ENCODE data around the gene ADAMTS14.

The ADAMTS14 gene

GRCh38 chr10:70726909-70727495 lies 54.7 kb downstream of the ADAMTS14 start:
- no peak for TF ChIP-seq ZNF8 (CRISPR knock-in tag; IDR thresholded peaks at IDR 0.05)
- no peak for TF ChIP-seq GLIS3 (CRISPR knock-in tag; IDR thresholded peaks at IDR 0.05)
- ATAC-seq = no peak

DNA sequence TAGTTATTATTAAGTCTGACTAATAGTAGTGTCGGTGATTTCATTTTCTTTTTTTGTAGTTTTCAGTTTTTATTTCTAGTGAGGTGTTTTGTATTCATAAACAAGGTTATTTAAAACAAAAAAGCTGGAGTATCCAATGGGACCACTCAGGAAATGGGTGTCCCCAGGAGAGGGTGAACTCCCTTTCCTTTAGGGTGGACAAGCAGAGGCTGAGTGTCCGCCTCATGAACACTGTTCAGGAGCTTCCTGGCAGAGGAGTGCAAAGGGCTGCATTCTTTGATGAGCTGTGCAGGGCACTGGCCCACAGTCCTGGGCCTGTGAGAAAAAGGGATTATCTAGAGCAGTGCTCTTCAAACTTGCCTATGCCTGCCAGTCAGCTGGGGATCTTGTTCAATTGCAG lies 56.0 kb downstream of the ADAMTS14 start:
- ATAC-seq = no peak

DNA sequence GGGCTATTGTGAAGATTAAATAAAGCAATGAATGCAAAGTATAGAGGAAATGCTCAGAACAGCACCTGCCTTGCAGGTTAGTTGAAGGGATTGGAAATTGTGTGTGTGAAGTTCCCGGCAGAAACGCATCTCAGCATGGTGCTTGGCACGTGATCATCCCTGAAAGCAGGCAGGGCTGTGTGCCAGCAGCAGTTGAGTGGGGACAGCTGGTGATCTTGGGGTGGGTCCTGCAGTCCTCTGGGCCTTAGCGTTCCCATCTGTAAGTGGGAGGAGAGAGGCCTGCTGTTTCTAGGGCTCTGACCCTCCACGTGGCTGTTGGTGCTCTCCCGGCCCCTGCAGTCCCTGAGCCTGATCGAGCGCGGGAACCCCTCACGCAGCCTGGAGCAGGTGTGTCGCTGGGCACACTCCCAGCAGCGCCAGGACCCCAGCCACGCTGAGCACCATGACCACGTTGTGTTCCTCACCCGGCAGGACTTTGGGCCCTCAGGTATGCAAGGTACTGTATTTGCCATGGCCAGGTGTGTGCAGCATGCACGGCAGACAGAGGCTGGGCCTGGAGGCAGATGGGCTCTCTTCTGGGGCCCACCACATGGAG lies 57.6 kb downstream of the ADAMTS14 start:
- ATAC-seq = no peak
- TF ChIP-seq PPARA (CRISPR knock-in tag; IDR thresholded peaks at IDR 0.05; ENCODE audit: borderline replicate concordance) (no peak), ISL1 (CRISPR knock-in tag; IDR thresholded peaks at IDR 0.05) (no peak)

More for the DNA sequence above, 56.0 kb downstream of the ADAMTS14 start:
- no peak for TF ChIP-seq RARB (CRISPR knock-in tag; IDR thresholded peaks at IDR 0.05)

DNA sequence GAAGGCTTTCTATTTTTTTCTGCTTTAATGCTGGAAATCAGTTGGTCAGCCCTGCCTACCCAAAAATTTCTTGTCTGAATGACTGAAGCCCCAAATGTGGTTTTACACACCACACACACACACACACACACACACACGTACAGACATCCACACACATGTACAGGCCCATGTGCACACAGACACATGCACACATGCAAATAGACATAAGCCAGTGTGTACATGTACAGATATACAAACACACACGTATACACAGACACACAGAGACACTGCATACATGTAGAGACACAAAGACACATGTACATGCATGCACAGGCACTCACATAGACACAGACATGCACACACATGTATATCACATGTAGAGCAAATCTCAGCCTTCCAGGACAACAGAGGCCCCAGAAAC lies 58.6 kb downstream of the ADAMTS14 start:
- no peak for TF ChIP-seq ZC3H10 (CRISPR knock-in tag; IDR thresholded peaks at IDR 0.05)
- TF ChIP-seq, protein P1, sequence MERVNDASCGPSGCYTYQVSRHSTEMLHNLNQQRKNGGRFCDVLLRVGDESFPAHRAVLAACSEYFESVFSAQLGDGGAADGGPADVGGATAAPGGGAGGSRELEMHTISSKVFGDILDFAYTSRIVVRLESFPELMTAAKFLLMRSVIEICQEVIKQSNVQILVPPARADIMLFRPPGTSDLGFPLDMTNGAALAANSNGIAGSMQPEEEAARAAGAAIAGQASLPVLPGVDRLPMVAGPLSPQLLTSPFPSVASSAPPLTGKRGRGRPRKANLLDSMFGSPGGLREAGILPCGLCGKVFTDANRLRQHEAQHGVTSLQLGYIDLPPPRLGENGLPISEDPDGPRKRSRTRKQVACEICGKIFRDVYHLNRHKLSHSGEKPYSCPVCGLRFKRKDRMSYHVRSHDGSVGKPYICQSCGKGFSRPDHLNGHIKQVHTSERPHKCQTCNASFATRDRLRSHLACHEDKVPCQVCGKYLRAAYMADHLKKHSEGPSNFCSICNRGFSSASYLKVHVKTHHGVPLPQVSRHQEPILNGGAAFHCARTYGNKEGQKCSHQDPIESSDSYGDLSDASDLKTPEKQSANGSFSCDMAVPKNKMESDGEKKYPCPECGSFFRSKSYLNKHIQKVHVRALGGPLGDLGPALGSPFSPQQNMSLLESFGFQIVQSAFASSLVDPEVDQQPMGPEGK (CRISPR knock-in tag; IDR thresholded peaks at IDR 0.05; ENCODE audit: borderline replicate concordance) = no peak
- ATAC-seq = no peak

DNA sequence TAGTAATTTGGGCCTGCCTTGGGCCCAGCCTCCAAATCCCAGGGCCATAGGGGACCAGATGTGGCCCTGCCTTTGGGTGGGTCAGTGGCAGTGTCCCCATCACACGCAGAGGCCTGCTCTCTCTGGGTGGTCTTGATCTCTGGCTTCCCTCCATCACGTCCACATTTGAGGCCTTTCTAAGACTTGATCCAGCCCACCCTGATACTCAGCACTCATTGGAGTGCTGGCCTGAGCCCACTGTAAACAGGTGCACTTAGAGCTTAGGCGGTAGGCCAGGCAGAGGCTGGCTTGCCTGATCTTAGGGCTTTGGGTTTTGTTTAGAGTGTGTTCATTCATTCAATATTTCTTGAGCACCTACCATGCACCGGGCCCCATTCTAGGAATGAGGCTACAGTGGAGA lies 60.3 kb downstream of the ADAMTS14 start:
- TF ChIP-seq, protein P2, sequence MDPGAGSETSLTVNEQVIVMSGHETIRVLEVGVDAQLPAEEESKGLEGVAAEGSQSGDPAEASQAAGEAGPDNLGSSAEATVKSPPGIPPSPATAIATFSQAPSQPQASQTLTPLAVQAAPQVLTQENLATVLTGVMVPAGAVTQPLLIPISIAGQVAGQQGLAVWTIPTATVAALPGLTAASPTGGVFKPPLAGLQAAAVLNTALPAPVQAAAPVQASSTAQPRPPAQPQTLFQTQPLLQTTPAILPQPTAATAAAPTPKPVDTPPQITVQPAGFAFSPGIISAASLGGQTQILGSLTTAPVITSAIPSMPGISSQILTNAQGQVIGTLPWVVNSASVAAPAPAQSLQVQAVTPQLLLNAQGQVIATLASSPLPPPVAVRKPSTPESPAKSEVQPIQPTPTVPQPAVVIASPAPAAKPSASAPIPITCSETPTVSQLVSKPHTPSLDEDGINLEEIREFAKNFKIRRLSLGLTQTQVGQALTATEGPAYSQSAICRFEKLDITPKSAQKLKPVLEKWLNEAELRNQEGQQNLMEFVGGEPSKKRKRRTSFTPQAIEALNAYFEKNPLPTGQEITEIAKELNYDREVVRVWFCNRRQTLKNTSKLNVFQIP (CRISPR knock-in tag; IDR thresholded peaks at IDR 0.05; ENCODE audit: borderline replicate concordance, low read depth) = no peak
- TF ChIP-seq ZC3H10 (CRISPR knock-in tag; IDR thresholded peaks at IDR 0.05) (no peak), ISL1 (CRISPR knock-in tag; IDR thresholded peaks at IDR 0.05) (no peak), BACH2 (CRISPR knock-in tag; IDR thresholded peaks at IDR 0.05; ENCODE audit: borderline replicate concordance) (no peak), SNAI2 (CRISPR knock-in tag; IDR thresholded peaks at IDR 0.05) (no peak), OSR1 (CRISPR knock-in tag; IDR thresholded peaks at IDR 0.05) (no peak)
- ATAC-seq = no peak

DNA sequence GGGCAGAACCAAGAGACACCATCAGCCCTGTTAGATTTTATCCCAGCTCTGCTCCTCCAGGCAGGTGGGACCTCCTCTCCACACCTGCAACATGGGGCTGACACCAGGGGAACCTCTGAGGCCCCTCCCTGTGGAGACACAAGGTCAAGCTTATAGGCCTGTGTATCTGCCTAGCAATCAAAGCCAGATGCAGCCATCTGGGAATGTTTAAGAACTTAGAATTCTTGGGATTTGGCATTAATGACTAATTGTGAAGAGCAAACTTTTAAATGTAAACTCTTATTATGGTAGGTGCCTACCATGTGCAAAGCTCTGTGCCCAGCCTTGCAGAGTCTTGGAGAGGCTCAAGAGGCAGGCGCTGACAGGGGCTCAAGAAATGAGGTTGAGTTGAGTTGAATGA lies 60.7 kb downstream of the ADAMTS14 start:
- TF ChIP-seq, protein P3, sequence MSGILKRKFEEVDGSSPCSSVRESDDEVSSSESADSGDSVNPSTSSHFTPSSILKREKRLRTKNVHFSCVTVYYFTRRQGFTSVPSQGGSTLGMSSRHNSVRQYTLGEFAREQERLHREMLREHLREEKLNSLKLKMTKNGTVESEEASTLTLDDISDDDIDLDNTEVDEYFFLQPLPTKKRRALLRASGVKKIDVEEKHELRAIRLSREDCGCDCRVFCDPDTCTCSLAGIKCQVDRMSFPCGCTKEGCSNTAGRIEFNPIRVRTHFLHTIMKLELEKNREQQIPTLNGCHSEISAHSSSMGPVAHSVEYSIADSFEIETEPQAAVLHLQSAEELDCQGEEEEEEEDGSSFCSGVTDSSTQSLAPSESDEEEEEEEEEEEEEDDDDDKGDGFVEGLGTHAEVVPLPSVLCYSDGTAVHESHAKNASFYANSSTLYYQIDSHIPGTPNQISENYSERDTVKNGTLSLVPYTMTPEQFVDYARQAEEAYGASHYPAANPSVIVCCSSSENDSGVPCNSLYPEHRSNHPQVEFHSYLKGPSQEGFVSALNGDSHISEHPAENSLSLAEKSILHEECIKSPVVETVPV (CRISPR knock-in tag; IDR thresholded peaks at IDR 0.05) = no peak
- TF ChIP-seq, protein P1 (CRISPR knock-in tag; IDR thresholded peaks at IDR 0.05; ENCODE audit: borderline replicate concordance) = no peak
- TF ChIP-seq TOX (CRISPR knock-in tag; IDR thresholded peaks at IDR 0.05; ENCODE audit: borderline replicate concordance) = no peak
- TF ChIP-seq GLIS3 (CRISPR knock-in tag; IDR thresholded peaks at IDR 0.05) = no peak
- TF ChIP-seq ZNF8 (CRISPR knock-in tag; IDR thresholded peaks at IDR 0.05) = no peak
- TF ChIP-seq PPARA (CRISPR knock-in tag; IDR thresholded peaks at IDR 0.05; ENCODE audit: borderline replicate concordance) = no peak
- TF ChIP-seq, protein P4, sequence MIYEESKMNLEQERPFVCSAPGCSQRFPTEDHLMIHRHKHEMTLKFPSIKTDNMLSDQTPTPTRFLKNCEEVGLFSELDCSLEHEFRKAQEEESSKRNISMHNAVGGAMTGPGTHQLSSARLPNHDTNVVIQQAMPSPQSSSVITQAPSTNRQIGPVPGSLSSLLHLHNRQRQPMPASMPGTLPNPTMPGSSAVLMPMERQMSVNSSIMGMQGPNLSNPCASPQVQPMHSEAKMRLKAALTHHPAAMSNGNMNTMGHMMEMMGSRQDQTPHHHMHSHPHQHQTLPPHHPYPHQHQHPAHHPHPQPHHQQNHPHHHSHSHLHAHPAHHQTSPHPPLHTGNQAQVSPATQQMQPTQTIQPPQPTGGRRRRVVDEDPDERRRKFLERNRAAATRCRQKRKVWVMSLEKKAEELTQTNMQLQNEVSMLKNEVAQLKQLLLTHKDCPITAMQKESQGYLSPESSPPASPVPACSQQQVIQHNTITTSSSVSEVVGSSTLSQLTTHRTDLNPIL (CRISPR knock-in tag; IDR thresholded peaks at IDR 0.05; ENCODE audit: low read depth) = no peak
- TF ChIP-seq SNAI2 (CRISPR knock-in tag; IDR thresholded peaks at IDR 0.05) = no peak
- no peak for TF ChIP-seq BACH2 (CRISPR knock-in tag; IDR thresholded peaks at IDR 0.05; ENCODE audit: borderline replicate concordance)
- TF ChIP-seq, protein P5, sequence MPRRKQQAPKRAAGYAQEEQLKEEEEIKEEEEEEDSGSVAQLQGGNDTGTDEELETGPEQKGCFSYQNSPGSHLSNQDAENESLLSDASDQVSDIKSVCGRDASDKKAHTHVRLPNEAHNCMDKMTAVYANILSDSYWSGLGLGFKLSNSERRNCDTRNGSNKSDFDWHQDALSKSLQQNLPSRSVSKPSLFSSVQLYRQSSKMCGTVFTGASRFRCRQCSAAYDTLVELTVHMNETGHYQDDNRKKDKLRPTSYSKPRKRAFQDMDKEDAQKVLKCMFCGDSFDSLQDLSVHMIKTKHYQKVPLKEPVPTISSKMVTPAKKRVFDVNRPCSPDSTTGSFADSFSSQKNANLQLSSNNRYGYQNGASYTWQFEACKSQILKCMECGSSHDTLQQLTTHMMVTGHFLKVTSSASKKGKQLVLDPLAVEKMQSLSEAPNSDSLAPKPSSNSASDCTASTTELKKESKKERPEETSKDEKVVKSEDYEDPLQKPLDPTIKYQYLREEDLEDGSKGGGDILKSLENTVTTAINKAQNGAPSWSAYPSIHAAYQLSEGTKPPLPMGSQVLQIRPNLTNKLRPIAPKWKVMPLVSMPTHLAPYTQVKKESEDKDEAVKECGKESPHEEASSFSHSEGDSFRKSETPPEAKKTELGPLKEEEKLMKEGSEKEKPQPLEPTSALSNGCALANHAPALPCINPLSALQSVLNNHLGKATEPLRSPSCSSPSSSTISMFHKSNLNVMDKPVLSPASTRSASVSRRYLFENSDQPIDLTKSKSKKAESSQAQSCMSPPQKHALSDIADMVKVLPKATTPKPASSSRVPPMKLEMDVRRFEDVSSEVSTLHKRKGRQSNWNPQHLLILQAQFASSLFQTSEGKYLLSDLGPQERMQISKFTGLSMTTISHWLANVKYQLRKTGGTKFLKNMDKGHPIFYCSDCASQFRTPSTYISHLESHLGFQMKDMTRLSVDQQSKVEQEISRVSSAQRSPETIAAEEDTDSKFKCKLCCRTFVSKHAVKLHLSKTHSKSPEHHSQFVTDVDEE (CRISPR knock-in tag; IDR thresholded peaks at IDR 0.05) = no peak
- TF ChIP-seq CSDC2 (CRISPR knock-in tag; IDR thresholded peaks at IDR 0.05) = no peak
- no peak for TF ChIP-seq ARNTL (CRISPR knock-in tag; IDR thresholded peaks at IDR 0.05; ENCODE audit: borderline replicate concordance, low read depth)
- no peak for TF ChIP-seq OSR1 (CRISPR knock-in tag; IDR thresholded peaks at IDR 0.05)
- peak; percentile 40 for ATAC-seq

All from SK-N-SH treated with all-trans-retinoic acid at 6 μM for 48 hours (cell line).